ENCODE results near the gene PSMA1.

The PSMA1 gene

DNA sequence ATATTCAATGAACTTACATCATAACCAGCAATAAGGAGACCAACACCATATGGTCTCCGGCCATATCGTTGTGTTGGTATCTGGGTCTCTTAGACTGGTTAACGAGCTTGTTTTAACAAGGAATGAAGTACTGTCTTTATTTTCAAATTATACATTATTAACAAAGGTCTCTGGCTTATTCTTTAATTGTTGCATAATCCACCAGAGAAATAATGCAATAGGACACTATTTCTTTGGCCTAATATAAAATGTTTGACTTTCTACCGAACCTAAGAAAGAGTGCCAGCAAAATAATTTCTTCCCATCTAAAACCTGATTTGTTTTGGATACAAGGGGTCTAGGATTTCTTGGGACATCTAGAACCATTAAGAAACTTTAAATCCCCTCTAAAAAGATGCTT lies 6.4 kb downstream of the PSMA1 start:
- TF ChIP-seq, protein P1, sequence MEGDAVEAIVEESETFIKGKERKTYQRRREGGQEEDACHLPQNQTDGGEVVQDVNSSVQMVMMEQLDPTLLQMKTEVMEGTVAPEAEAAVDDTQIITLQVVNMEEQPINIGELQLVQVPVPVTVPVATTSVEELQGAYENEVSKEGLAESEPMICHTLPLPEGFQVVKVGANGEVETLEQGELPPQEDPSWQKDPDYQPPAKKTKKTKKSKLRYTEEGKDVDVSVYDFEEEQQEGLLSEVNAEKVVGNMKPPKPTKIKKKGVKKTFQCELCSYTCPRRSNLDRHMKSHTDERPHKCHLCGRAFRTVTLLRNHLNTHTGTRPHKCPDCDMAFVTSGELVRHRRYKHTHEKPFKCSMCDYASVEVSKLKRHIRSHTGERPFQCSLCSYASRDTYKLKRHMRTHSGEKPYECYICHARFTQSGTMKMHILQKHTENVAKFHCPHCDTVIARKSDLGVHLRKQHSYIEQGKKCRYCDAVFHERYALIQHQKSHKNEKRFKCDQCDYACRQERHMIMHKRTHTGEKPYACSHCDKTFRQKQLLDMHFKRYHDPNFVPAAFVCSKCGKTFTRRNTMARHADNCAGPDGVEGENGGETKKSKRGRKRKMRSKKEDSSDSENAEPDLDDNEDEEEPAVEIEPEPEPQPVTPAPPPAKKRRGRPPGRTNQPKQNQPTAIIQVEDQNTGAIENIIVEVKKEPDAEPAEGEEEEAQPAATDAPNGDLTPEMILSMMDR (IDR thresholded peaks at IDR 0.05; ENCODE audit: low read depth, low read length), result no peak
- DNase-seq (ENCODE audit: extremely low read depth, low read depth), result no peak

DNA sequence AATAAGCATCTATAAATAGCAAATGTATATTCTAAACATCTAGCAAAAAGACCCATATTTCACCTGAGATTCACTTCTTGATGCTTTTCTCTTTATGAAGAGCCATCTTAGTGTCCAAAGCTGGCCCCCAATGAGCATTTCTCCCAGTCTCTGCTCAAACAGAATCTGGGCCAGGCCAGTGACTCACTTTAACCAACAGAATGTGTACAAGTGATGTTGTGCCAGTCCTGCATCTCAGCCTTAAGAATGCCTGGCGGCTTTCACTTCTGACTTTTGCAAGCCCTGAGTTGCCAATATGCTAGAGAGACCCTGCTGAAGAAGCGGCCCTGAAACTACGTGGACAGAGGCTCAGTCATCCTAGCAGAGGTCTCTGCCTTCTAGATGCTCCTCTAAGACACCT lies 13.7 kb downstream of the PSMA1 start:
- TF ChIP-seq, protein P1 (IDR thresholded peaks at IDR 0.05; ENCODE audit: low read depth, low read length), result no peak
- no peak for DNase-seq (ENCODE audit: extremely low read depth, low read depth)

GRCh38 chr11:14503023-14503422 lies 17.2 kb downstream of the PSMA1 start:
- TF ChIP-seq, protein P1 (IDR thresholded peaks at IDR 0.05; ENCODE audit: low read depth, low read length), result no peak
- DNase-seq (ENCODE audit: extremely low read depth, low read depth), result no peak

- TF ChIP-seq, protein P1 (IDR thresholded peaks at IDR 0.05; ENCODE audit: low read depth, low read length), result no peak
- no peak for DNase-seq (ENCODE audit: extremely low read depth, low read depth)
Observed at GRCh38 chr11:14502039-14502438, 18.1 kb downstream of the PSMA1 start.

DNA sequence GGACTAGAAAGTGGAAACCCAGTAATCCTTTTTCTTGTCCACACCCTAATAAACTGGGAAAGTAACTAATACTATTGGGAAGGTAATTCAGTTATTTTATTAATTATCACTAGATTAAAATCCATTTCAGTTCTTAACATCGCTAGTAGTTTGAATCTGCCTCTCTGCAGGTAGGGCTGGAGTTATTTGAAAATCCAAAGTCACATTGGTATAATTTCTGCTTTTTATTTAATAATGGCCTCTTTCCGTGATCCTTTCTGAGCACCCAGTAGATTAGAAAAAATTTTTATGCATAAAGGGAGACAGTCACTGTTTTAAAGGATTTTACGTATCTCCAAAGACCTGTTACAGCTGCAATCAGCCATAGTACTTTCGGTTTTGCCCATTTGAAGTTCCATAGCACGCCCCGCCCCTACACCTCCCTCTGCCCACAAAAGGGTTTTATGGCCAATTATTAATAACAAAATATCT lies 20.0 kb downstream of the PSMA1 start:
- DNase-seq (ENCODE audit: extremely low read depth, low read depth), result no peak
- TF ChIP-seq, protein P1 (IDR thresholded peaks at IDR 0.05; ENCODE audit: low read depth, low read length), result no peak

- DNase-seq (ENCODE audit: extremely low read depth, low read depth), result peak; percentile 79
Observed at GRCh38 chr11:14499560-14500180, 20.5 kb downstream of the PSMA1 start, which contains the start of gene COPB1. Gene COPB1 (minus strand): TSS chr11:14499811. CDS start chr11:14498928, 883 bp downstream.

DNA sequence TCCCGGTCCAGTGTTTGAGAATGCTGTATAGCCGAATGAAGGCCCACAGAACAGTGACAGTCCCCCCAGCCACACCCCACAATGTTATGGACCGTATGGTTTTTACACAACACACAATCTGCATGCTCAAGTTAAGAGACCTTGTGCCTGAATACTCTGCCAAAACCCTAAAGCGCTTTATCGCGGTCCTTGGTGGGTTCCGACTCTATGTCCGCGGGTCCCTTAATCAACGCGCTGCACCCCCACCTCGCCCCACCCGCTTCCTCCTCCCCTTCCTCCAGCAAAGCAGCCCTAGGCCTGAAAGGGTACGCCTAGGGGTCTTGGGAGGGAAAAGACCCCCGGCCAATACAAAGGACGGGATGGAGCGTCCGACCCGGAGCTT lies 21.0 kb downstream of the PSMA1 start:
- TF ChIP-seq, protein P1 (IDR thresholded peaks at IDR 0.05; ENCODE audit: low read depth, low read length), result no peak
- no peak for DNase-seq (ENCODE audit: extremely low read depth, low read depth)

More at GRCh38 chr11:14499560-14500180, 20.5 kb downstream of the PSMA1 start, which contains the start of gene COPB1:
- TF ChIP-seq, protein P1 (IDR thresholded peaks at IDR 0.05; ENCODE audit: low read depth, low read length), result no peak
